HG02678 (cell line): ENCODE data around the gene ATP8B4.

Source experiments
- ATAC-seq: cut with Tn5 transposase; IDR thresholded peaks from one replicate; pipeline ENCODE4 v1.9.1; 2021; ENCODE audit warnings: mild to moderate bottlenecking, moderate library complexity; ENCODE audit not compliant: unreplicated experiment

ATP8B4 gene

GRCh38 chr15:49870472-49870871 is 248.6 kb downstream of the ATP8B4 start:
- no peak for ATAC-seq

DNA sequence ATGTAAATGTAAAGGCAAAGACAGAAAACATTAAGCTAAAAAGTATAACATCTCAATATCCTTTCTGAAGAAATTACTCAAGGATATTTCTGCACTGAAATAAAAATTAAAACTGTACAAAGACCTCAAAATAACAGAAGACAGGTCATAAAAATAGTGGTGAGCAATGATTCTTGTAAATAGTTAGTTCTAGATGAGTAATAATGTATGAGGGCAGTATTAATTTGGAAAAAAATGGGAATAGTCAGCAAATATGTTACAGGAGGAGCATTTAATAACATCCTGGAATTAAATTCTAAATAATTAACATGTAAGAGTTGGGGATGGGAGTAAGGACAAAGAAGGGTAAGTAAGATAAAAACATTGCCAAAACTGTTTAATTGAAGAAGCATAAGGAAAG is 250.7 kb downstream of the ATP8B4 start:
- no peak for ATAC-seq

GRCh38 chr15:49865925-49866757 is 252.9 kb downstream of the ATP8B4 start:
- ATAC-seq = no peak

DNA sequence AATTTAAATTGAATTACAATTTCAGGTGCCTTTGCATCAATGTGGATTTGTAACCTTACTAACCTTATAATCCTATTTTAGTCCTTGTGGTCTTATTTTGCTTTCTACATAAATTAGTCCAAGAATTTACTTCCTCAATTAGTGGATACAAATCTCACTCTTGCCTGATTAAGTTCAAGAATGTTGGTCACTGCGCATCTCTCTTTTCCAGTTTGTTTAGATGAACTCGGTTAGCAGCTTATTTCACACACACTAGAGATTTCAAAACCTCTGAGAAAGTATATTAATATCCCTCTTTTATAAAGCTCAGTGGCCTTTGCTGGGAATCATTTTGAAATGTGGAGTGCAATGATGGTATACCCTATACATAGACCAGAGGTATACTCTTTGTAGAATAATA is 254.8 kb downstream of the ATP8B4 start:
- no peak for ATAC-seq

DNA sequence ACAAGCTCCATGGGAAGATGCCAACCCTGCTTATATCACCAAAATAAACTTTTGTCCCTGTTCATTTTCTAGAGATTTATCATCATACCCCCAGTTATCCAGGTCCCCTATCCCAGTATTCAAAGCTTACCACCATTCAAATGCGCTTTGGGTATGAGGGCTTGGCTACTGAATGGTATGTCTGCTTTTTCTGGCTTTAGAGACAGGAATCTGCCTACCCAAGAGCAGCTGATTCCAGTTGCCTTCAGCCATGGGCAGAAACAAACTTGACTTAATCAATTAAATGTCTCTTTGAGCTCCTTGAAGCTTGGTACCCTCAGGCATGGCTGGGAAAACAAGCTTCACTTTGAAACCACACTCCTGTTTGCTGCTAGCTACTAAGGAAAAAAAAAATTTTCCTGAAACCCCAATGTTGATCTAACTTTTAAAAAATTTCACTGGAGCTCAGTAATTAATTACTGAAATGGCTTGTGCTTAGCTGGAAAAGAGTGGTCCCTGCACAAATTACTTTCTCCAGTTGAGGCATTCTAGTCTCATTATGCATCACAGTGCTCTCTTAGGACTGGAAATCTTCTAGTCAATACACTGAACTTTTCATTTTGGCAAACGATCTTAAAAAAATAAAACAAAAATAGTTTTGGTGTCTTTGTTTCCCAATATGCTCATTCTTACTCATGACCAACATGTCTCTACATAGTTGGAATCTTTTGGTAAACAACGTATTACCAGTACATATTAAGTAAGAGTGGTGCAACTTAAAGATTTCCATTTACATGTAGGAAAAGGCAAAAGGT is 255.4 kb downstream of the ATP8B4 start:
- no peak for ATAC-seq

DNA sequence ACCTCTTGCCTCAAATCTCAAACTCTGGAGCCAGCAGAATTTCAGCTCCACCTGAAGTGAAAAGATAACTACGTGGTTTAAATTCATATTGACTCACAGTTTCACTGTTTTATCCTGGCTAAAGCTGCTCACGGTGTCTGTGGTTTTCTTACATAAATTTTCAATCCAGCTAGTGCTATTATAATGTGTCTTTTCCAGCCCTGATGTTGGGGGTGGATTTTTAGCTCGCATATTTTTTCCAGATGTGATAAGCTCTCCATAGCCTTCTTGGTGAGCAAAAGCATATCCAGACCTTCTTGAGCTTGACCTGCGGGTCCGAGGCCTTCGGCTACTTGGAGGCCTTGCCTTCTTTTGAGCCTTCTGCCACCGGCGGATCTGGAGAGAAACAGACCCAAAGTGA is 258.9 kb downstream of the ATP8B4 start:
- no peak for ATAC-seq

GRCh38 chr15:49857496-49858475 is 261.2 kb downstream of the ATP8B4 start:
- no peak for ATAC-seq

- ATAC-seq = no peak
These were observed 263.0 kb downstream of the ATP8B4 start for GRCh38 chr15:49855917-49856637.

DNA sequence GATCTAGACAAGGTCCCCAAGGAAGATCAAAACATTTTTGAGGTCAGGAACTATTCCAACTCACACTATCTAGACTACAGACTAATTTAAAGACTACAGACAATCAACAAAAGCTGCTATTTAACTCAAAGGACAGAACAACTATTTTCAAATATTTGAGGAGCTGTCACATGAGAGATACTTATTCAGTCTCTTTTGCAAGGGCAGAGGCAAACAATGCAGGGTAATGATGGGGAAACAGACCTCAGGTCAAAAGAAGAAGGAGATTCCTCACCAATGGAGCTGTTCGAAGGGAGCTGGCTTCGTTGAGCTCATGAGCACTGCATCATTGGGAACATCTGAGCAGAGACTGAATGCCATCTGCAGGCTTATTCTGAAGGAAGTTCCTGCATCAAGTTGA is 266.3 kb downstream of the ATP8B4 start:
- no peak for ATAC-seq

- no peak for ATAC-seq
These were observed 270.2 kb downstream of the ATP8B4 start for GRCh38 chr15:49848807-49849206.

DNA sequence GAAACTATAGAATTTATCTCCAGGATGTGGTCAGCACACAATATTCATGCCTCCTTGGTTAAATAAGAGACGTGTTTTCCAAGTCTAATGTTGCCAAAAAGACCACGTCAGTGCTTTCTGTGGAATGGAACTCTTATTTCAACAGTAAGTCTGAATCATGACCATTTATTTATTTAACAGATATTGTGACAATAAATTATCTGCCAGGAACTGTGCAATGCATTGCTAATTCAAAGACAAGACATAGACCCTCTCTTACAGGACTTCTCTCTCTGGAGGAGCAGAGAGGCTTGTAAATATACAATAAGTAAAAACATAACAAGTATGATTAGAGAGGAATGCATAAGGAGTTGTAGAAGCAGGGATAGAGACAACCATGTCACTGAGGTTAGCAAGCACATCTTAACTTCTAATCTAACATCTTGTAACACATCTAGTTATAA is 270.7 kb downstream of the ATP8B4 start:
- ATAC-seq = no peak

DNA sequence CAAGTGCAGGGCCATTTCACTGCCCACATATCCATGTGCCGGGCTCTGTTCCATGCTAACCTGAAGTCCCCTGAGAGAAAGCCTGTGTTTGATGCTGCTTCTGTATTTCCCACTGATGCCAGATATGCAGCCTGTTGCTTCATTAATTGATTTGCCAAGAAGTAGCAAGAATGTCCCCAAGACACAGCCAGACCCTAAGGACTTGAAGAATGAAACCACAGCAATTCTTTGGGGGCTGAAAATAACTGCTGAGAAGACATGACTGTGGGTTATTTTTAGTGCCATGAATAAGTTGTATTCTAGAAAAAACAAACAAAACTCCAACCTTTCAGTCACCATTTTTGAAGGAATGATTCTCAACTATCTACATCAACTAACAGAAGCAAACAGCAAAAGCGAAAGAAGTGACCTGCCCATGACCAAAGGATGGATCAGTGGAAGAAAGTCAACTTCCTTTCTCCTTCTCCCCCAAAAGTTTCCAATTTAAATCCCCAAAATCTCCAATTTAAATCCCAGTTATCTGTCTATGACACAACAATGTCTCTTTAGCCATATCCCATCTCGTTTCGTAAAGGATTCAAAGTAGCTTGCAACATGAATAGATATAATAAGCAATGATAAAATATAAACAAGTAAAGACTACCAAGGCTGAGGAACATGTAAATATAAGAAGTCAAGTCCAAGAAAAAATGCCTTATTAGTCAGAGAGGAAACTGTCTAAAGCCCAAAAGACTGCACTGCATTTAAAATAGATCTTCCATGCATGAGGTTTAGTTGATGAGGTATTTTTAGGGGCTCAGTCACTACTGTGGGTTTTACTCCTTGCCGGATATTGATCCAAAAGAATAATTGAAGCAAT is 271.4 kb downstream of the ATP8B4 start:
- no peak for ATAC-seq

- no peak for ATAC-seq
These were observed 274.6 kb downstream of the ATP8B4 start for GRCh38 chr15:49844390-49844789.

DNA sequence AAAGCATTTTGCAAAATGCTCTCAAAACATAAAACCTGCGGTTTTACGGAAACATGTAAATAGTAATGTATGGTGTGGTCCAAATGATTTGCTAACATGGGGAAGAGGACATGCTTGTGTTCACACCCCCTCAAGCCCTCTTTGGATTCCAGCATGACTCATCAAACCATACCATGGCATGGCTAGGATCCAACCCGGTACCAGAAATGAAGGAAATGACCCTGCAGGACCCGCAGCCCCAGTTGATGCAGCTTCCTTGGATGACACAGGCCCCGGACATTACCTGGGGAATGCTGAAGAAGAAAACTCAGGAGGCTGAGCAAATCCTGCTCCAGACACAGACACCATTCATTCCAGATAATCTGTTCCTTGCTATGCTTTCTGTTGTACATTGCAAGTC is 275.3 kb downstream of the ATP8B4 start:
- no peak for ATAC-seq

GRCh38 chr15:49842031-49842730 is 276.9 kb downstream of the ATP8B4 start:
- no peak for ATAC-seq

GRCh38 chr15:49832511-49832910 is 286.5 kb downstream of the ATP8B4 start:
- no peak for ATAC-seq

GRCh38 chr15:49831206-49831965 is 287.6 kb downstream of the ATP8B4 start:
- ATAC-seq = no peak

DNA sequence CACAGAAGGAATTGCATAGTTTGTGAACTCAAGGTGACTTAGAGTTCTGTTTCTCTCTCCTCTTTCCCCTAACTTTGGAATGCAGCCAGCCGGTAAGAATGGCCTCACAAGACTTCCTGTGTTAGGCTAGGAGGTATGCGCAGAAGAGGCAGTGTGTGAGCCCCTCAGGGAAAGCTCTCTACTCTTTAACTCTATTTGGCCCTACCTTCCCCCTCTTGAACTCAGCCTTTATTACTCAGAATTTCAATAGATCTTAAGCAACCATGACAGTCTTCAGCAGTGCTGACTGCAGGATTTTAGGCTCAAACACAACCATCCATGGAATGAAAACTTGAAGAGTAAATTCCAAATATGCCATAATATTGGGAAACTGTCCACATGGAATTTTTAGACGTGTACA is 288.6 kb downstream of the ATP8B4 start:
- ATAC-seq = no peak
